GM12891 (cell line): Measurements from ENCODE around the gene NOL9.

Experiments
- PAX5 ChIP-seq: IDR thresholded peaks from 2 replicates; pipeline ENCODE4 v1.6.1; 2011; ENCODE audit warnings: low read length, moderate library complexity, mild to moderate bottlenecking; ENCODE audit not compliant: insufficient read depth, severe bottlenecking
- POLR2A ChIP-seq: IDR thresholded peaks from 2 replicates; pipeline ENCODE4 v1.6.1; 2011; ENCODE audit warnings: low read depth, low read length, control low read depth
- POLR2AphosphoS5 ChIP-seq: IDR thresholded peaks from 2 replicates; pipeline ENCODE4 v1.6.1; 2011; ENCODE audit warnings: low read depth, low read length, control low read depth
- POU2F2 ChIP-seq: IDR thresholded peaks from 2 replicates; pipeline ENCODE4 v1.6.1; 2011; ENCODE audit warnings: low read depth, mild to moderate bottlenecking, control low read depth, low read length, moderate library complexity
- TAF1 ChIP-seq: IDR thresholded peaks from 2 replicates; pipeline ENCODE4 v1.6.1; 2011; ENCODE audit warnings: low read depth, low read length, control low read depth

GRCh38 chr1:6503884-6504602 is 50.3 kb downstream of the NOL9 start:
- TF ChIP-seq POLR2A (no peak), PAX5 (no peak), TAF1 (no peak), POU2F2 (no peak), POLR2AphosphoS5 (no peak)
